Mucosa of descending colon (tissue), 3 donors: ENCODE measurements around the gene JMJD1C. TPM values are rescaled to one million over a fixed set of nuclear protein-coding genes. Genes with fewer than 3 reads are reported as not detected.

ENCODE experiments used
- ATAC-seq: fragments of 200-7000 bp; cut with Tn5 transposase; one replicate; pipeline ENCODE4 v1.9.1; 2020; ENCODE audit warnings: mild to moderate bottlenecking, moderate library complexity
- DNase-seq, 3 donors: peaks; one replicate each; pipeline ENCODE4 v3.0.0-alpha.2; 2020
- H3K36me3 ChIP-seq: fragments of 200-600 bp; one replicate; pipeline ENCODE4 v1.8.0; 2021; ENCODE audit warnings: low read depth, mild to moderate bottlenecking
- H3K4me1 ChIP-seq: fragments of 200-600 bp; one replicate; pipeline ENCODE4 v1.8.0; 2021; ENCODE audit warnings: low read depth, mild to moderate bottlenecking
- H3K4me3 ChIP-seq: fragments of 200-600 bp; one replicate; pipeline ENCODE4 v1.8.0; 2021; ENCODE audit warnings: mild to moderate bottlenecking
- H3K9me3 ChIP-seq: fragments of 200-600 bp; one replicate; pipeline ENCODE4 v1.8.0; 2021; ENCODE audit warnings: mild to moderate bottlenecking
- intact Hi-C, 2 donors: fragments of 100-400 bp; cut with DNase I in 1 of 2; cut with micrococcal nuclease in 1 of 2; formaldehyde crosslinking; loops; one replicate each; pipeline versions ENCODE4 v1.11.0 to v1.11.1; 2022; cut with DNase I, micrococcal nuclease
- microRNA-seq: library from miRNA; unstranded; fragments of <30 nt; microRNA quantifications from one replicate; pipeline ENCODE4, GENCODE V29; 2019
- total RNA-seq, 3 donors: library from RNA; stranded (reverse); fragmentation: NEBNext Ultra II Directional in 2 of 3; extraction: Animal tissue kit (Norgen Biotek cat#: 25700) in 2 of 3; gene quantifications; one replicate each; pipeline versions ENCODE4 v1.2.1 to v1.2.4, GENCODE V29; 2021 to 2023
- TF ChIP-seq, protein P1 (sequence below): fragments of 200-600 bp; IDR thresholded peaks from one replicate; pipeline ENCODE4 v1.8.0; 2022; ENCODE audit warnings: antibody characterized with exemption, mild to moderate bottlenecking
- donor health status: DM: no; HTN: no; CAD: no; lungs with moderate emphysema.
- donor health status: DM: no; HTN: no; CAD: no.
- donor health status: DM: no; HTN: yes; CAD: no.

The JMJD1C gene
- total RNA-seq, 3 donors from 2014 or later, result 54.1 to 83.8 (median 82.1) TPM

DNA sequence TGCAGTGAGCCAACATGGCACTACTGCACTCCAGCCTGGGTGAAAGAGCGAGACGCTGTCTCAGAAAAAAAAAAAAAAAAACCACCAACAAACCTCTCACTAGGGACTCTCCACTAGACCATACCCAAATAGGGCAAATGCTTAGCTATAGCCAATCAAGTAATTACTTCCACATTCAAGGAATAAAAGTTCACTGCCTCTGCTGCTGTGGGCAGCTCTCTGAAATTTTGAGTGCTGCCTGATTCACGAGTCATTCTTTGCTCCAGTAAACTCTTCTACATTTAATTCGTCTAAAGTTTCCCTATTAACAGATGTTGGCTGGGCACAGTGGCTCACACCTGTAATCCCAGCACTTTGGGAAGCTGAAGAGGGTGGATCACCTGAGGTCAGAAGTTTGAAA is 337.3 kb downstream of the JMJD1C start:
- no peaks in the 10 kb centered on the region for H3K9me3 ChIP-seq
- ATAC-seq (no peak), DNase-seq (no peak)
- intact Hi-C loops, result no loop called here
- no peaks in the 10 kb centered on the region for H3K36me3 ChIP-seq
- H3K4me1 ChIP-seq, result peaks cover 2% of the 10 kb centered on the region
- TF ChIP-seq, protein P1, sequence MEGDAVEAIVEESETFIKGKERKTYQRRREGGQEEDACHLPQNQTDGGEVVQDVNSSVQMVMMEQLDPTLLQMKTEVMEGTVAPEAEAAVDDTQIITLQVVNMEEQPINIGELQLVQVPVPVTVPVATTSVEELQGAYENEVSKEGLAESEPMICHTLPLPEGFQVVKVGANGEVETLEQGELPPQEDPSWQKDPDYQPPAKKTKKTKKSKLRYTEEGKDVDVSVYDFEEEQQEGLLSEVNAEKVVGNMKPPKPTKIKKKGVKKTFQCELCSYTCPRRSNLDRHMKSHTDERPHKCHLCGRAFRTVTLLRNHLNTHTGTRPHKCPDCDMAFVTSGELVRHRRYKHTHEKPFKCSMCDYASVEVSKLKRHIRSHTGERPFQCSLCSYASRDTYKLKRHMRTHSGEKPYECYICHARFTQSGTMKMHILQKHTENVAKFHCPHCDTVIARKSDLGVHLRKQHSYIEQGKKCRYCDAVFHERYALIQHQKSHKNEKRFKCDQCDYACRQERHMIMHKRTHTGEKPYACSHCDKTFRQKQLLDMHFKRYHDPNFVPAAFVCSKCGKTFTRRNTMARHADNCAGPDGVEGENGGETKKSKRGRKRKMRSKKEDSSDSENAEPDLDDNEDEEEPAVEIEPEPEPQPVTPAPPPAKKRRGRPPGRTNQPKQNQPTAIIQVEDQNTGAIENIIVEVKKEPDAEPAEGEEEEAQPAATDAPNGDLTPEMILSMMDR, result no peak
- H3K4me3 ChIP-seq, result no peak overlapping the region

DNA sequence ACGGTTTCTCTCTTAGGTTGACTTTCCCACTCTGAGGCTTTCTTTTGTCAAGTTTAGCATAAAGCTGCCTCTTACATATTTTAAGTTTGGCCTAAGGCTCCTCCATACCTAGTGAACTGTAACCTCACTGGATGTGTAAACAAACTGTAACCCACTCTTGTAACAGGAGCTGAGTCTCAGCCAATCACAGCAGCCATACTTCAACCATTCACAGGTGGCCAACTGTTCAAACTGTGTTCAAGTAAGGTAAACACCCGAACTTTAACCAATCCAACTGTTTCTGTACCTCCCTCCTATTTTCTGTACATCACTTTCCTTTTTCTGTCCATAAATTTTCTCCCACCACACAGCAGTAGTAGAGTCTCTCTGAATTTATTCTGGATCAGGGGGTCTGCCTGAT is 340.3 kb downstream of the JMJD1C start:
- ATAC-seq (no peak), DNase-seq (no peak)
- intact Hi-C loops, result no loop called here
- H3K4me3 ChIP-seq, result no peak overlapping the region
- TF ChIP-seq, protein P1, result no peak
- H3K4me1 ChIP-seq, result no peaks in the 10 kb centered on the region
- H3K36me3 ChIP-seq, result no peaks in the 10 kb centered on the region
- no peaks in the 10 kb centered on the region for H3K9me3 ChIP-seq

DNA sequence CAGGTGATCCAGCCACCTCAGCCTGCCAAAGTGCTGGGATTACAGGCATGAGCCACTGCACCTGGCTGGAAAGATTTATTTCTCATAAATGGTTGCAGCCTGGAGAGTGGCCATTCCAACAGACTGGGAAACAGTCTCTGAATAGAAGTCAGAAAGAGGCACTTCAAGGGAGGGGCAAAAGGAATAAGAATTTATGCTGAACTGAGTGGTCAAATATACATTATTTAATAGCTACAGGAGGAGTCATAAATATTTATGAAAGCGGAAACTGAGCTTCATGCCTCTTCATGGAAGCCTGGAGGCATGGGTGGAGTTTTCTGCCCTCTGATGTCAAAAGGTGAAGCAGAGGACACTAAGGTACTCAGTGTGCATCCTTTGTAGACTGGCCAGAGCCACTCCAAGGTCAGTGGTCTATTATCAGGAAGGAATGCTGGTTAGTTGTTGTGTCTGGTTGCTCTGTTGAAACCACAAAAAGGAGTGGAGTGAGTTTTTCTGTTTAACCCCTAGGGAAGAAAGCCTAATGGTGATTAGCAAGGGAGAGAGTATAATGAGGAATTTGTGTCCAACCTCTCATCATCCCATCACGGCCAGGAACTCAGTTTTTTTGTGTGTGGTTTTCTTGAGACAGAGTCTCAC is 341.9 kb downstream of the JMJD1C start:
- no peak overlapping the region for H3K4me3 ChIP-seq
- DNase-seq, result no peak
- intact Hi-C loops, result no loop called here
- no peaks in the 10 kb centered on the region for H3K9me3 ChIP-seq
- no peaks in the 10 kb centered on the region for H3K36me3 ChIP-seq
- H3K4me1 ChIP-seq, result no peaks in the 10 kb centered on the region
- no peak for ATAC-seq
- TF ChIP-seq, protein P1, result no peak

DNA sequence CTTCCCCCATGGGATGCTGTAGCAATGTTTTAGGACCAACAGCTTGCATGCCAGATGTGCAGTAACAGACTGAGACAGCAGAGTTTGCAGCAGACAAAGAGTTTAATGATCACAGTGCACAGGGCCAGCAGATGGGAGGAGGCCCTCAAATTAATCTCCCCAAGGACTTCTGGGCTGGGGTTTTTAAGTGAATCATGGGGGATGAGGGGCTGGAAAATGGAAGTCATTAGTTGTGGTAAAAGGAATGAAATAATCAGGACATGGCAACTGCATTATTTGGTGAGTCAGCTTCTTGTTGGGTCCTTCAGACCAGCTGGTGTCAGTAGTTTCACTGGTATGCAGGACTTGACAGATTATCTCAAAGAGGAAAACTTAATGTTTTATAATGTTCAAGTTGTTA is 345.2 kb downstream of the JMJD1C start:
- TF ChIP-seq, protein P1, result no peak
- no peaks in the 10 kb centered on the region for H3K36me3 ChIP-seq
- no peak overlapping the region for H3K4me3 ChIP-seq
- no peaks in the 10 kb centered on the region for H3K9me3 ChIP-seq
- no peak for DNase-seq
- intact Hi-C loops, result no loop called here
- peak; percentile 50 for ATAC-seq
- H3K4me1 ChIP-seq, result peaks cover 2% of the 10 kb centered on the region

DNA sequence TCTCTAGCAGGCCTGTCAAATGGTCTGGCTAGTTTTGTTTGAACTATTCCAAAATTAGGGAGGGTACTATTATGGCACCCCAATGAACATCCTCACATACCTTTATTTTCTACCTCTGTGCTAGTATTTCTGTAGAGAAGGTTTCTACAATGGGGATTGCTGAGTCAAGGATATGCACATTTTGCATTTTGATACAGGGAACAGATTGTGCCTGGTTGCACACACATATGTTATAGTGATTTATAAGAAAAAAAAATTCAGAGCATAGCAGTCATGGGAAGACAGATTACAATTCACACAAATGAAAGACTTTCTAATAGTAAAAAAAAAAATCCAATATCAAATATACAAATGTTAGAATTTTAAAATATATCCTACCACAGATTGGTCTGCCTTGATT is 346.7 kb downstream of the JMJD1C start:
- no peak for ATAC-seq

More for the DNA sequence above, 346.7 kb downstream of the JMJD1C start:
- TF ChIP-seq, protein P1, result no peak
- DNase-seq, result no peak
- intact Hi-C loops, result no loop called here
- no peaks in the 10 kb centered on the region for H3K9me3 ChIP-seq
- no peaks in the 10 kb centered on the region for H3K36me3 ChIP-seq
- peaks cover 2% of the 10 kb centered on the region for H3K4me1 ChIP-seq
- no peak overlapping the region for H3K4me3 ChIP-seq

Small RNAs within 50 kb of the gene (microRNA-seq; reads per million reads assigned to microRNA genes)
- gene MIR1296, result 178 reads per million, percentile 68 among the genes with 10 or more reads in this experiment

Other genes with a start within 250 kb of the JMJD1C start
- 10 to 100 TPM; 42.1 to 61.2 (median 43.4) TPM for gene REEP3, start 55.4 kb upstream of the JMJD1C start, total RNA-seq